ENCODE measurements around the gene DPP6.

Gene DPP6

GRCh38 chr7:154769527-154769926 is 717.3 kb downstream of the DPP6 start:
- no peak for DNase-seq (ENCODE audit: low spot score)

GRCh38 chr7:154770361-154770760 is 718.2 kb downstream of the DPP6 start:
- DNase-seq (ENCODE audit: low spot score) = no peak

GRCh38 chr7:154770962-154771361 is 718.8 kb downstream of the DPP6 start:
- no peak for DNase-seq (ENCODE audit: low spot score)

GRCh38 chr7:154774303-154774969 is 722.2 kb downstream of the DPP6 start:
- no peak for DNase-seq (ENCODE audit: low spot score)

GRCh38 chr7:154775681-154776080 is 723.5 kb downstream of the DPP6 start:
- no peak for DNase-seq (ENCODE audit: low spot score)

- no peak for DNase-seq (ENCODE audit: low spot score)
Measured at GRCh38 chr7:154776350-154776749, 724.2 kb downstream of the DPP6 start.

GRCh38 chr7:154777023-154777422 is 724.8 kb downstream of the DPP6 start:
- DNase-seq (ENCODE audit: low spot score) = no peak

- DNase-seq (ENCODE audit: low spot score) = no peak
Measured at GRCh38 chr7:154777489-154777888, 725.3 kb downstream of the DPP6 start.

GRCh38 chr7:154777908-154778307 is 725.7 kb downstream of the DPP6 start:
- DNase-seq (ENCODE audit: low spot score) = no peak

GRCh38 chr7:154781369-154782303 is 729.4 kb downstream of the DPP6 start:
- DNase-seq (ENCODE audit: low spot score) = no peak

- DNase-seq (ENCODE audit: low spot score) = no peak
Measured at GRCh38 chr7:154783281-154783909, 731.2 kb downstream of the DPP6 start.

GRCh38 chr7:154785898-154786297 is 733.7 kb downstream of the DPP6 start:
- no peak for DNase-seq (ENCODE audit: low spot score)

GRCh38 chr7:154789404-154789803 is 737.2 kb downstream of the DPP6 start:
- no peak for DNase-seq (ENCODE audit: low spot score)

- DNase-seq (ENCODE audit: low spot score) = no peak
Measured at GRCh38 chr7:154791611-154792010, 739.4 kb downstream of the DPP6 start.

- DNase-seq (ENCODE audit: low spot score) = no peak
Measured at GRCh38 chr7:154792436-154793055, 740.3 kb downstream of the DPP6 start.

GRCh38 chr7:154794147-154794780 is 742.1 kb downstream of the DPP6 start:
- DNase-seq (ENCODE audit: low spot score) = no peak

- DNase-seq (ENCODE audit: low spot score) = no peak
Measured at GRCh38 chr7:154795014-154795413, 742.8 kb downstream of the DPP6 start.

- DNase-seq (ENCODE audit: low spot score) = no peak
Measured at GRCh38 chr7:154795437-154795836, 743.2 kb downstream of the DPP6 start.

GRCh38 chr7:154804449-154804848 is 752.3 kb downstream of the DPP6 start:
- no peak for DNase-seq (ENCODE audit: low spot score)

- DNase-seq (ENCODE audit: low spot score) = no peak
Measured at GRCh38 chr7:154812027-154812426, 759.8 kb downstream of the DPP6 start.

GRCh38 chr7:154817224-154817896 is 765.2 kb downstream of the DPP6 start:
- no peak for DNase-seq (ENCODE audit: low spot score)

Data from hematopoietic multipotent progenitor cell treated with erythropoietin and hydrocortisone succinate and interleukin-3 and kit ligand, for 15 days (in vitro differentiated cells).